ENCODE data around the gene LTBP3. TPM values are rescaled to one million over a fixed set of nuclear protein-coding genes. Genes with fewer than 3 reads are reported as not detected.

LTBP3 gene
- total and polyA plus RNA-seq, 9 of the 15 experiments (the other 6 are each of a cell fraction or from before 2014, with no cell fraction given) = 0.06 to 20.5 (median 4.8) TPM

DNA sequence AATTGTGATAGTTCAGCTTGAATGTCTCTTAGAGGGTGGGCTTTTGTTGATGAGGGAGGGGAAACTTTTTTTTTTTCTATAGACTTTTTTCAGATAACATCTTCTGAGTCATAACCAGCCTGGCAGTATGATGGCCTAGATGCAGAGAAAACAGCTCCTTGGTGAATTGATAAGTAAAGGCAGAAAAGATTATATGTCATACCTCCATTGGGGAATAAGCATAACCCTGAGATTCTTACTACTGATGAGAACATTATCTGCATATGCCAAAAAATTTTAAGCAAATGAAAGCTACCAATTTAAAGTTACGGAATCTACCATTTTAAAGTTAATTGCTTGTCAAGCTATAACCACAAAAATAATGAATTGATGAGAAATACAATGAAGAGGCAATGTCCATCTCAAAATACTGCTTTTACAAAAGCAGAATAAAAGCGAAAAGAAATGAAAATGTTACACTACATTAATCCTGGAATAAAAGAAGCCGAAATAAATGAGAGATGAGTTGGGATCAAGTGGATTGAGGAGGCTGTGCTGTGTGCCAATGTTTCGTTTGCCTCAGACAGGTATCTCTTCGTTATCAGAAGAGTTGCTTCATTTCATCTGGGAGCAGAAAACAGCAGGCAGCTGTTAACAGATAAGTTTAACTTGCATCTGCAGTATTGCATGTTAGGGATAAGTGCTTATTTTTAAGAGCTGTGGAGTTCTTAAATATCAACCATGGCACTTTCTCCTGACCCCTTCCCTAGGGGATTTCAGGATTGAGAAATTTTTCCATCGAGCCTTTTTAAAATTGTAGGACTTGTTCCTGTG, 55.4 kb downstream of the LTBP3 start (continued):
- TF ChIP-seq ZNF3 (CRISPR knock-in tag; IDR thresholded peaks at IDR 0.05) (peak; percentile 75; the same call in 1 of the 2 replicates), TGIF2 (CRISPR knock-in tag; IDR thresholded peaks at IDR 0.05) (no peak; the same call in 1 of the 2 replicates), XRCC3 (IDR thresholded peaks at IDR 0.05) (peak; percentile 92), TAF9B (IDR thresholded peaks at IDR 0.05; ENCODE audit: partially characterized antibody) (no peak), GTF2E2 (tag; IDR thresholded peaks at IDR 0.05) (0 out of 2 replicates have a peak, but pooled peaks have one; percentile 47), MAZ (CRISPR knock-in tag; conservative IDR thresholded peaks at IDR 0.05 in 1 of 2, IDR thresholded peaks at IDR 0.05 in 1 of 2) (peak in 1 of 2 experiments; percentile 60; a peak in 2 of 4 replicates), ZKSCAN1 (IDR thresholded peaks at IDR 0.05; ENCODE audit: low read depth, low read length) (peak; percentile 46; the same call in 1 of the 2 replicates), ZNF445 (CRISPR knock-in tag; IDR thresholded peaks at IDR 0.05; ENCODE audit: low read depth) (peak; percentile 89), ZNF174 (CRISPR knock-in tag; IDR thresholded peaks at IDR 0.05) (0 out of 2 replicates have a peak, but pooled peaks have one; percentile 42), PHF21A (IDR thresholded peaks at IDR 0.05; ENCODE audit: borderline replicate concordance, low read depth) (no peak), ZNF551 (CRISPR knock-in tag; IDR thresholded peaks at IDR 0.05) (peak; percentile 94), SNIP1 (IDR thresholded peaks at IDR 0.05; ENCODE audit: low read depth) (no peak; the same call in 1 of the 2 replicates), ZBED1 (IDR thresholded peaks at IDR 0.05) (peak; percentile 99), ZNF436 (CRISPR knock-in tag; IDR thresholded peaks at IDR 0.05) (peak; percentile 89), ZNF75A (CRISPR knock-in tag; IDR thresholded peaks at IDR 0.05) (peak; percentile 54), RFX1 (IDR thresholded peaks at IDR 0.05) (peak; percentile 7; the same call in 1 of the 2 replicates), EZH2 (IDR thresholded peaks at IDR 0.05; ENCODE audit: borderline replicate concordance, low read depth, low read length) (no peak), THRAP3 (IDR thresholded peaks at IDR 0.05; ENCODE audit: borderline replicate concordance) (peak; percentile 100), ZNF586 (CRISPR knock-in tag; conservative IDR thresholded peaks at IDR 0.05) (peak; percentile 87)
- TF ChIP-seq, protein P1, sequence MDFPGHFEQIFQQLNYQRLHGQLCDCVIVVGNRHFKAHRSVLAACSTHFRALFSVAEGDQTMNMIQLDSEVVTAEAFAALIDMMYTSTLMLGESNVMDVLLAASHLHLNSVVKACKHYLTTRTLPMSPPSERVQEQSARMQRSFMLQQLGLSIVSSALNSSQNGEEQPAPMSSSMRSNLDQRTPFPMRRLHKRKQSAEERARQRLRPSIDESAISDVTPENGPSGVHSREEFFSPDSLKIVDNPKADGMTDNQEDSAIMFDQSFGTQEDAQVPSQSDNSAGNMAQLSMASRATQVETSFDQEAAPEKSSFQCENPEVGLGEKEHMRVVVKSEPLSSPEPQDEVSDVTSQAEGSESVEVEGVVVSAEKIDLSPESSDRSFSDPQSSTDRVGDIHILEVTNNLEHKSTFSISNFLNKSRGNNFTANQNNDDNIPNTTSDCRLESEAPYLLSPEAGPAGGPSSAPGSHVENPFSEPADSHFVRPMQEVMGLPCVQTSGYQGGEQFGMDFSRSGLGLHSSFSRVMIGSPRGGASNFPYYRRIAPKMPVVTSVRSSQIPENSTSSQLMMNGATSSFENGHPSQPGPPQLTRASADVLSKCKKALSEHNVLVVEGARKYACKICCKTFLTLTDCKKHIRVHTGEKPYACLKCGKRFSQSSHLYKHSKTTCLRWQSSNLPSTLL (IDR thresholded peaks at IDR 0.05) = 0 out of 2 replicates have a peak, but pooled peaks have one; percentile 30
- TF ChIP-seq, protein P2, sequence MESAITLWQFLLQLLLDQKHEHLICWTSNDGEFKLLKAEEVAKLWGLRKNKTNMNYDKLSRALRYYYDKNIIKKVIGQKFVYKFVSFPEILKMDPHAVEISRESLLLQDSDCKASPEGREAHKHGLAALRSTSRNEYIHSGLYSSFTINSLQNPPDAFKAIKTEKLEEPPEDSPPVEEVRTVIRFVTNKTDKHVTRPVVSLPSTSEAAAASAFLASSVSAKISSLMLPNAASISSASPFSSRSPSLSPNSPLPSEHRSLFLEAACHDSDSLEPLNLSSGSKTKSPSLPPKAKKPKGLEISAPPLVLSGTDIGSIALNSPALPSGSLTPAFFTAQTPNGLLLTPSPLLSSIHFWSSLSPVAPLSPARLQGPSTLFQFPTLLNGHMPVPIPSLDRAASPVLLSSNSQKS (CRISPR knock-in tag; IDR thresholded peaks at IDR 0.05) = no peak; the same call in none of the 2 replicates
- TF ChIP-seq, protein P3, sequence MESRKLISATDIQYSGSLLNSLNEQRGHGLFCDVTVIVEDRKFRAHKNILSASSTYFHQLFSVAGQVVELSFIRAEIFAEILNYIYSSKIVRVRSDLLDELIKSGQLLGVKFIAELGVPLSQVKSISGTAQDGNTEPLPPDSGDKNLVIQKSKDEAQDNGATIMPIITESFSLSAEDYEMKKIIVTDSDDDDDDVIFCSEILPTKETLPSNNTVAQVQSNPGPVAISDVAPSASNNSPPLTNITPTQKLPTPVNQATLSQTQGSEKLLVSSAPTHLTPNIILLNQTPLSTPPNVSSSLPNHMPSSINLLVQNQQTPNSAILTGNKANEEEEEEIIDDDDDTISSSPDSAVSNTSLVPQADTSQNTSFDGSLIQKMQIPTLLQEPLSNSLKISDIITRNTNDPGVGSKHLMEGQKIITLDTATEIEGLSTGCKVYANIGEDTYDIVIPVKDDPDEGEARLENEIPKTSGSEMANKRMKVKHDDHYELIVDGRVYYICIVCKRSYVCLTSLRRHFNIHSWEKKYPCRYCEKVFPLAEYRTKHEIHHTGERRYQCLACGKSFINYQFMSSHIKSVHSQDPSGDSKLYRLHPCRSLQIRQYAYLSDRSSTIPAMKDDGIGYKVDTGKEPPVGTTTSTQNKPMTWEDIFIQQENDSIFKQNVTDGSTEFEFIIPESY (CRISPR knock-in tag; IDR thresholded peaks at IDR 0.05) = peak; percentile 15; the same call in 1 of the 2 replicates
- TF ChIP-seq, protein P4, sequence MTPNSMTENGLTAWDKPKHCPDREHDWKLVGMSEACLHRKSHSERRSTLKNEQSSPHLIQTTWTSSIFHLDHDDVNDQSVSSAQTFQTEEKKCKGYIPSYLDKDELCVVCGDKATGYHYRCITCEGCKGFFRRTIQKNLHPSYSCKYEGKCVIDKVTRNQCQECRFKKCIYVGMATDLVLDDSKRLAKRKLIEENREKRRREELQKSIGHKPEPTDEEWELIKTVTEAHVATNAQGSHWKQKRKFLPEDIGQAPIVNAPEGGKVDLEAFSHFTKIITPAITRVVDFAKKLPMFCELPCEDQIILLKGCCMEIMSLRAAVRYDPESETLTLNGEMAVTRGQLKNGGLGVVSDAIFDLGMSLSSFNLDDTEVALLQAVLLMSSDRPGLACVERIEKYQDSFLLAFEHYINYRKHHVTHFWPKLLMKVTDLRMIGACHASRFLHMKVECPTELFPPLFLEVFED (CRISPR knock-in tag; conservative IDR thresholded peaks at IDR 0.05) = peak; percentile 99
